ENCODE measurements around the gene CYP3A5. TPM values are rescaled to one million over a fixed set of nuclear protein-coding genes. Genes with fewer than 3 reads are reported as not detected.

CYP3A5 gene
- total and polyA plus RNA-seq, 2 of the 13 experiments (the other 11 are each of a cell fraction or from before 2014, with no cell fraction given) = 5.7 to 9.3 TPM

- TF ChIP-seq SETDB1 (CRISPR knock-in tag; IDR thresholded peaks at IDR 0.05; ENCODE audit: borderline replicate concordance) (no peak), ZNF407 (CRISPR knock-in tag; IDR thresholded peaks at IDR 0.05; ENCODE audit: not compliant biosample characterization) (no peak), AFF4 (CRISPR knock-in tag; IDR thresholded peaks at IDR 0.05) (0 out of 2 replicates have a peak, but pooled peaks have one; percentile 72), ZNF225 (CRISPR knock-in tag; IDR thresholded peaks at IDR 0.05) (no peak), MATR3 (CRISPR knock-in tag; IDR thresholded peaks at IDR 0.05) (no peak), ZNF652 (CRISPR knock-in tag; IDR thresholded peaks at IDR 0.05; ENCODE audit: borderline replicate concordance, low read depth) (peak; percentile 50; the same call in 1 of the 2 replicates), ZNF343 (CRISPR knock-in tag; IDR thresholded peaks at IDR 0.05) (peak; percentile 67; the same call in 1 of the 2 replicates), ZNF646 (CRISPR knock-in tag; IDR thresholded peaks at IDR 0.05) (no peak), ZNF878 (CRISPR knock-in tag; IDR thresholded peaks at IDR 0.05) (no peak)
These were observed 13.8 kb upstream of the CYP3A5 start (continued) for GRCh38 chr7:99693427-99694200.

Data from HepG2 (cell line).